Measurements from ENCODE around the gene KCNA1.
A peak's percentile ranks its signal among the peaks of the same experiment; 100 is the strongest.
"Not testable (repeated sequence)": the region's sequence is repeated elsewhere in the genome, so short reads cannot be mapped to it uniquely, and the experiment has no call there.

Gene KCNA1

GRCh38 chr12:4909734-4910501 is at the start of gene KCNA1:
Gene KCNA1, plus strand, starts transcription at chr12:4909905. Its CDS starts 1,474 bp downstream, at chr12:4911379.
- peak; percentile 43 for DNase-seq (ENCODE audit: low spot score)

- no peak for DNase-seq (ENCODE audit: low spot score)
Measured at GRCh38 chr12:4860741-4861140, 49.0 kb upstream of the KCNA1 start.

GRCh38 chr12:4862809-4863208 is 46.9 kb upstream of the KCNA1 start:
- no peak for DNase-seq (ENCODE audit: low spot score)

- no peak for DNase-seq (ENCODE audit: low spot score)
Measured at GRCh38 chr12:4864575-4864974, 45.1 kb upstream of the KCNA1 start.

- no peak for DNase-seq (ENCODE audit: low spot score)
Measured at GRCh38 chr12:4865246-4865645, 44.5 kb upstream of the KCNA1 start.

GRCh38 chr12:4866299-4866698 is 43.4 kb upstream of the KCNA1 start:
- DNase-seq (ENCODE audit: low spot score), result no peak

- no peak for DNase-seq (ENCODE audit: low spot score)
Measured at GRCh38 chr12:4867384-4867783, 42.3 kb upstream of the KCNA1 start.

- no peak for DNase-seq (ENCODE audit: low spot score)
Measured at GRCh38 chr12:4870423-4870822, 39.3 kb upstream of the KCNA1 start.

GRCh38 chr12:4871514-4871913 is 38.2 kb upstream of the KCNA1 start:
- DNase-seq (ENCODE audit: low spot score), result no peak

GRCh38 chr12:4873947-4874346 is 35.8 kb upstream of the KCNA1 start:
- DNase-seq (ENCODE audit: low spot score), result no peak

- no peak for DNase-seq (ENCODE audit: low spot score)
Measured at GRCh38 chr12:4874671-4875070, 35.0 kb upstream of the KCNA1 start.

GRCh38 chr12:4879481-4879880 is 30.2 kb upstream of the KCNA1 start:
- not testable (repeated sequence) for DNase-seq (ENCODE audit: low spot score)

- no peak for DNase-seq (ENCODE audit: low spot score)
Measured at GRCh38 chr12:4881266-4882064, 28.2 kb upstream of the KCNA1 start.

GRCh38 chr12:4891866-4892265 is 17.8 kb upstream of the KCNA1 start:
- DNase-seq (ENCODE audit: low spot score), result no peak

- DNase-seq (ENCODE audit: low spot score), result no peak
Measured at GRCh38 chr12:4892418-4892817, 17.3 kb upstream of the KCNA1 start.

- no peak for DNase-seq (ENCODE audit: low spot score)
Measured at GRCh38 chr12:4894019-4894418, 15.7 kb upstream of the KCNA1 start.

- DNase-seq (ENCODE audit: low spot score), result no peak
Measured at GRCh38 chr12:4899364-4899763, 10.3 kb upstream of the KCNA1 start.

GRCh38 chr12:4900327-4900726 is 9.4 kb upstream of the KCNA1 start:
- peak; percentile 28 for DNase-seq (ENCODE audit: low spot score)

- DNase-seq (ENCODE audit: low spot score), result no peak
Measured at GRCh38 chr12:4905316-4905715, 4.4 kb upstream of the KCNA1 start.

- no peak for DNase-seq (ENCODE audit: low spot score)
Measured at GRCh38 chr12:4908684-4909409, 858 bp upstream of the KCNA1 start.

- no peak for DNase-seq (ENCODE audit: low spot score)
Measured at GRCh38 chr12:4909410-4909733, 333 bp upstream of the KCNA1 start.

GRCh38 chr12:4910502-4911315 is 1.0 kb downstream of the KCNA1 start:
- peak; percentile 27 for DNase-seq (ENCODE audit: low spot score)

Data from GM03348 (cell line).